OCI-LY7 (cell line): Measurements from ENCODE around the gene SPAG9. TPM values are rescaled to one million over a fixed set of nuclear protein-coding genes. Genes with fewer than 3 reads are reported as not detected.

Experiments
- BruUV-seq: library from RNA; stranded (reverse); fragments of 400-500 nt; replicated peaks from 2 replicates; lab custom pipeline; 2021; lab: Mats Ljungman, UMichigan
- CTCF ChIA-PET: fragments of 300-600 bp; sonication (Branson Sonifier 250); formaldehyde crosslinking; loops from one replicate; lab custom pipeline; 2022; ENCODE audit warnings: antibody characterized with exemption; ENCODE audit not compliant: unreplicated experiment; lab: Charles Lee
- POLR2A ChIA-PET: fragments of 300-600 bp; sonication (Branson Sonifier 250); formaldehyde crosslinking; loops from one replicate; lab custom pipeline; 2022; ENCODE audit warnings: antibody characterized with exemption; lab: Charles Lee
- DNase-seq: peaks from one replicate; pipeline ENCODE4 v3.0.0-alpha.2; 2015; ENCODE audit warnings: low spot score
- H2AFZ ChIP-seq: fragments of 200-600 bp; sonication (generic), shearing (Covaris generic); 2 replicates; pipeline ENCODE4 v1.6.1; 2014; ENCODE audit warnings: mild to moderate bottlenecking, antibody characterized with exemption, low read length, moderate library complexity
- H3K27ac ChIP-seq: fragments of 200-600 bp; sonication (generic); 2 replicates; pipeline ENCODE4 v1.5.1; 2014; ENCODE audit warnings: mixed run types, low read depth, mild to moderate bottlenecking, moderate library complexity, low read length, inconsistent platforms; ENCODE audit not compliant: poor library complexity, severe bottlenecking
- H3K36me3 ChIP-seq: fragments of 200-600 bp; sonication (generic); 2 replicates; pipeline ENCODE4 v1.6.1; 2014; ENCODE audit warnings: mild to moderate bottlenecking, antibody characterized with exemption, low read length, moderate library complexity, mixed read lengths; ENCODE audit not compliant: insufficient read depth
- H3K4me1 ChIP-seq: fragments of 200-600 bp; sonication (generic); 2 replicates; pipeline ENCODE4 v1.5.1; 2014; ENCODE audit warnings: mild to moderate bottlenecking, low read length; ENCODE audit not compliant: insufficient read depth, poor library complexity, severe bottlenecking
- H3K4me2 ChIP-seq: fragments of 200-600 bp; sonication (generic); 2 replicates; pipeline ENCODE4 v1.6.1; 2014; ENCODE audit warnings: mild to moderate bottlenecking, low read length
- H3K4me3 ChIP-seq: fragments of 200-600 bp; sonication (generic); 2 replicates; pipeline ENCODE4 v1.5.1; 2014; ENCODE audit warnings: mild to moderate bottlenecking, low read depth, low read length; ENCODE audit not compliant: poor library complexity, severe bottlenecking
- H3K79me2 ChIP-seq: fragments of 200-600 bp; sonication (generic); 2 replicates; pipeline ENCODE4 v1.6.1; 2016; ENCODE audit warnings: low read depth, mild to moderate bottlenecking, low read length, moderate library complexity, mixed read lengths; ENCODE audit not compliant: insufficient read depth
- H3K9me2 ChIP-seq: fragments of 200-600 bp; sonication (generic); 2 replicates; pipeline ENCODE4 v1.6.1; 2016; ENCODE audit warnings: mild to moderate bottlenecking, low read length, mixed read lengths; ENCODE audit not compliant: insufficient read depth
- H3K9me3 ChIP-seq: fragments of 200-600 bp; sonication (generic); 2 replicates; pipeline ENCODE4 v1.6.1; 2014; ENCODE audit warnings: mild to moderate bottlenecking, mixed run types, low read length, mixed read lengths
- H4K20me1 ChIP-seq: fragments of 200-600 bp; sonication (generic); 2 replicates; pipeline ENCODE4 v1.6.1; 2014; ENCODE audit warnings: mild to moderate bottlenecking, antibody characterized with exemption, low read length, moderate library complexity, mixed read lengths; ENCODE audit not compliant: insufficient read depth
- EZH2phosphoT487 ChIP-seq: fragments of 200-600 bp; sonication (generic); IDR thresholded peaks from 2 replicates; pipeline ENCODE4 v1.6.1; 2018; ENCODE audit warnings: low read depth, borderline replicate concordance, mild to moderate bottlenecking, mixed run types, antibody characterized with exemption, low read length, moderate library complexity, mixed read lengths
- intact Hi-C: fragments of 100-400 bp; cut with micrococcal nuclease; formaldehyde crosslinking; loops from one replicate; pipeline ENCODE4 v1.10.0; 2022; ENCODE audit not compliant: unreplicated experiment
- total RNA-seq, 2 experiments: library from RNA; depleted of rRNA in 1 of 2; stranded (reverse); fragments of >200 nt in 1 of 2; shearing (Covaris generic) in 1 of 2; gene quantifications; 2 replicates each; pipeline ENCODE4 v1.2.3, GENCODE V29; 2014 to 2022
- TF ChIP-seq, protein P1 (sequence below): fragments of 200-600 bp; sonication (generic); conservative IDR thresholded peaks from 2 replicates; pipeline ENCODE4 v1.5.1; 2014; ENCODE audit warnings: mild to moderate bottlenecking, antibody characterized with exemption, low read length, moderate library complexity, mixed read lengths

SPAG9 gene
- total RNA-seq, 2 experiments from 2014 or later: 75.5 to 78.9 TPM

DNA sequence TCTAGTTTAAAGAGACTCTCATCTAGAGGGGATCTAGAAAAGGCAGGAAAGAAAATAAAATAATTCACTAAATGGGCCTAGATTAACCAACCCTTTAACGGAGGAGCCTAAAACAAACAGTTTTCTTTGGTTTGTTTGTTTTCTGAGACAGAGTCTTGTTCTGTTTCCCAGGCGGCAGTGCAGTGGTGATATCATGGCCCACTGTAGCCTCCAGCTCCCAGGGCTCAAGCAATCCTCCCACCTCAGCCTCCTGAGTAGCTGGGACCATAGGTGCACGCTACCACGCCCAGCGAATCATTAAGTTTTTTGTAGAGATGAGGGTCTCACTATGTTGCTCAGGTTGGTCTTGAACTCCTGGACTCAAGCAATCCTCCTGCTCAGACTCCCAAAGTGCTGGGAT, 132.2 kb downstream of the SPAG9 start:
- intact Hi-C loops: no loop called here
- Histone ChIP-seq H3K79me2 (no peaks in the 10 kb centered on the region), H3K9me2 (no peaks in the 10 kb centered on the region), H3K4me3 (no peak overlapping the region), H2AFZ (no peak overlapping the region), H3K4me1 (no peaks in the 10 kb centered on the region), H3K4me2 (no peak overlapping the region), H3K27ac (no peak overlapping the region), H3K36me3 (peaks cover 92% of the 10 kb centered on the region), H4K20me1 (no peaks in the 10 kb centered on the region), H3K9me3 (no peaks in the 10 kb centered on the region)
- BruUV-seq: no TSS peak
- ChIA-PET POLR2A (no interaction called here), CTCF (no interaction called here)
- TF ChIP-seq, protein P1, sequence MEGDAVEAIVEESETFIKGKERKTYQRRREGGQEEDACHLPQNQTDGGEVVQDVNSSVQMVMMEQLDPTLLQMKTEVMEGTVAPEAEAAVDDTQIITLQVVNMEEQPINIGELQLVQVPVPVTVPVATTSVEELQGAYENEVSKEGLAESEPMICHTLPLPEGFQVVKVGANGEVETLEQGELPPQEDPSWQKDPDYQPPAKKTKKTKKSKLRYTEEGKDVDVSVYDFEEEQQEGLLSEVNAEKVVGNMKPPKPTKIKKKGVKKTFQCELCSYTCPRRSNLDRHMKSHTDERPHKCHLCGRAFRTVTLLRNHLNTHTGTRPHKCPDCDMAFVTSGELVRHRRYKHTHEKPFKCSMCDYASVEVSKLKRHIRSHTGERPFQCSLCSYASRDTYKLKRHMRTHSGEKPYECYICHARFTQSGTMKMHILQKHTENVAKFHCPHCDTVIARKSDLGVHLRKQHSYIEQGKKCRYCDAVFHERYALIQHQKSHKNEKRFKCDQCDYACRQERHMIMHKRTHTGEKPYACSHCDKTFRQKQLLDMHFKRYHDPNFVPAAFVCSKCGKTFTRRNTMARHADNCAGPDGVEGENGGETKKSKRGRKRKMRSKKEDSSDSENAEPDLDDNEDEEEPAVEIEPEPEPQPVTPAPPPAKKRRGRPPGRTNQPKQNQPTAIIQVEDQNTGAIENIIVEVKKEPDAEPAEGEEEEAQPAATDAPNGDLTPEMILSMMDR: no peak
- no peak for TF ChIP-seq EZH2phosphoT487
- DNase-seq: no peak

DNA sequence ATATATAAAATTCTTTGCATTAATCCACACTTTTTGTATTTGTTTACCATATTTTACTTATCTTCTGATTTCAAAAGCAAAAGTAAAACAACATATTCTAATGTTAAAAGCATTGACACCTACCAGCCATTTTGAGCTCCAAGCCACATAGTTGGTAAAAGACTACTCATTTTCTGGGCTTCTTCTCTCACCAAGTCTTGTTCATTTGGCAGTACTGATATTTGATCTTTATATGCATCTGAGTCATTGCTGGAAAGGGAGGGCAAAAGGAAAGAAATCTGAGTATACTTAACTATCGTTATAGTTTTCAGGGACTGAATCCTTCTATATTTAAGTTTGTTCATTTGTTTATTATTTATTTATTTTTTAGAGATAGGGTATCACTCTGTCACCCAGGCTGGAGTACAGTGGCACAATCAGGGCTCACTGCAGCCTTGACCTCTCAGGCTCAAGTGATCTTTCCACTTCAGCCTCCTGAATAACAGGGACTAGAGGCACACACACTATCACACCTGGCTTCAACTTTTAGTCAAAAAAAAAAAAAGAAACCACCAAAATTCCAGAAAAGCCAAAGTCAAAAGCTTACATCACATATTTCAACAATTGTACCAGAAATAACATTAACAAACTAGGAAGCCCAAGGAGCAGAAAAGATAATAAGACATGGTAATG, 133.5 kb downstream of the SPAG9 start:
- TF ChIP-seq EZH2phosphoT487: no peak
- TF ChIP-seq, protein P1: no peak
- intact Hi-C loops: no loop called here
- no peaks in the 10 kb centered on the region for H3K79me2 ChIP-seq
- CTCF ChIA-PET: no interaction called here
- POLR2A ChIA-PET: interaction anchor here (0.5 kb wide), 1 partner anchor 140 kb away, joined by 3 read pairs; no protein-coding TSS in a partner anchor
- H3K4me1 ChIP-seq: no peaks in the 10 kb centered on the region
- no peak overlapping the region for H2AFZ ChIP-seq
- no peak overlapping the region for H3K4me2 ChIP-seq
- no peaks in the 10 kb centered on the region for H4K20me1 ChIP-seq
- H3K36me3 ChIP-seq: peaks cover 92% of the 10 kb centered on the region
- DNase-seq: no peak
- H3K4me3 ChIP-seq: no peak overlapping the region
- H3K27ac ChIP-seq: no peak overlapping the region
- H3K9me3 ChIP-seq: no peaks in the 10 kb centered on the region
- no peaks in the 10 kb centered on the region for H3K9me2 ChIP-seq
- BruUV-seq: no TSS peak

DNA sequence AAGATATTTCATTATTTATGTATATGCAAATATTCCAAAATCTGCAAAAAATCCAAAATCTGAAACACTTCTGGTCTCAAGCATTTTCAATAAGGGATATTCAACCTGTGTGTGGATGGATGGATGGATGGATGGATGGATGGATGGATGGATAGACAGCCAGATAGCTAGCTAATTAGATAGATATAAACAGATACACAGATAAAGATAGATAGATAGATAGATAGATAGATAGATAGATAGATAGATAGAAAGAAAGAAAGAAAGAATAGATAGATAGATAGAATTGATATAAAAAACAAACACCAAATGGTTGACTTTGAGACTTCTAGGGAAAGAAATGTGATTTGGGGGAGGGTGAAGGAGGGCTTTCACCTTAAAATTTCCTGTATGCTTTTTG, 139.4 kb downstream of the SPAG9 start:
- ChIA-PET POLR2A (no interaction called here), CTCF (no interaction called here)
- no peak for DNase-seq
- H3K4me3 ChIP-seq: no peak overlapping the region
- H3K9me3 ChIP-seq: no peaks in the 10 kb centered on the region
- no peaks in the 10 kb centered on the region for H3K9me2 ChIP-seq
- no peaks in the 10 kb centered on the region for H3K79me2 ChIP-seq
- no peaks in the 10 kb centered on the region for H4K20me1 ChIP-seq
- BruUV-seq: no TSS peak
- intact Hi-C loops: no loop called here
- H3K36me3 ChIP-seq: peaks cover 92% of the 10 kb centered on the region
- H3K27ac ChIP-seq: no peak overlapping the region
- no peak overlapping the region for H3K4me2 ChIP-seq
- H3K4me1 ChIP-seq: peaks cover 5% of the 10 kb centered on the region
- TF ChIP-seq EZH2phosphoT487: no peak
- TF ChIP-seq, protein P1: no peak
- no peak overlapping the region for H2AFZ ChIP-seq
